Suprapubic skin (tissue), 4 donors: Measurements from ENCODE around the gene FAM200B. TPM values are rescaled to one million over a fixed set of nuclear protein-coding genes. Genes with fewer than 3 reads are reported as not detected.

Experiments used
- DNase-seq, 2 donors: peaks; one replicate each; pipeline ENCODE4 v3.0.0-alpha.2; 2019; ENCODE audit warnings: low spot score in 2 of 2
- H3K27ac ChIP-seq: fragments of 200-600 bp; sonication (generic); one replicate; pipeline ENCODE4 v1.5.1; 2019
- H3K27me3 ChIP-seq: fragments of 200-600 bp; sonication (generic); one replicate; pipeline ENCODE4 v1.5.1; 2019
- H3K36me3 ChIP-seq: fragments of 200-600 bp; sonication (generic); one replicate; pipeline ENCODE4 v1.5.1; 2019
- H3K4me1 ChIP-seq: fragments of 200-600 bp; sonication (generic); one replicate; pipeline ENCODE4 v1.5.1; 2019
- H3K4me3 ChIP-seq: fragments of 200-600 bp; sonication (generic); one replicate; pipeline ENCODE4 v1.5.1; 2019; ENCODE audit warnings: mild to moderate bottlenecking
- H3K9me3 ChIP-seq: fragments of 200-600 bp; sonication (generic); one replicate; pipeline ENCODE4 v1.5.1; 2019
- CTCF ChIP-seq, 2 donors: fragments of 200-600 bp in 1 of 2; fragments of 450-650 bp in 1 of 2; sonication (generic) in 1 of 2; IDR thresholded peaks; one replicate each; pipeline ENCODE4 v1.5.1; 2016 to 2019; ENCODE audit warnings: antibody characterized with exemption in 2 of 2, mild to moderate bottlenecking in 1 of 2, moderate library complexity in 1 of 2
- EP300 ChIP-seq: sonication (generic); formaldehyde crosslinking; IDR thresholded peaks from one replicate; pipeline ENCODE4 v1.6.1; 2017; ENCODE audit warnings: antibody characterized with exemption
- POLR2A ChIP-seq, 2 donors: fragments of 450-650 bp; IDR thresholded peaks; one replicate each; pipeline ENCODE4 v1.6.1; 2017; ENCODE audit warnings: antibody characterized with exemption in 2 of 2, mild to moderate bottlenecking in 2 of 2, moderate library complexity in 2 of 2
- POLR2AphosphoS5 ChIP-seq, 3 donors: sonication (generic); formaldehyde crosslinking; IDR thresholded peaks; one replicate each; pipeline ENCODE4 v1.6.1; 2017; ENCODE audit warnings: antibody characterized with exemption in 3 of 3
- WGBS: methylation state at CpG from one replicate; pipeline ENCODE4 v1.1.5; 2018; 5-methylcytosine and 5-hydroxymethylcytosine counted together
- total RNA-seq, 4 donors: library from RNA; depleted of rRNA; stranded (reverse); fragments of >200 nt; gene quantifications; one replicate each; pipeline ENCODE4 v1.1.0, GENCODE V29; 2016

Gene FAM200B
- total RNA-seq, 4 donors from 2014 or later, result 18.6 to 39.0 (median 27.5) TPM

DNA sequence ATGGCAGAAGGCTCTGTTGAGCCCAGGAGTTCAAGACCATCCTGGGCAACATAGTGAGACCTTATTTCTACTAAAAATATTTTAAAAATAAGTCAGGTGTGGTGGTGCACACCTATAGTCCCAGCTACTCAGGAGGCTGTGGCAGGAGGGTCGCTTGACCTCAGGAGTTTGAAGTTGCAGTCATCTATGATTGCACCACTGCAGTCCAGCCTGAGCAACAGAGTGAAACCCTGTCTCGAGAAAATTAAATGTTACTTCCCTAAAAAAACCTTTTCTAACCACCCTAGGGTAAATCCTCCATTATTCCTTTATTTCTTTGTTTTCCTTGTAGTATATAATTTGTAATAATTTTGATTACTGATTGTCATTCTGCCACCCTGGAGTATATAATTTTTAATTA is 7.9 kb downstream of the FAM200B start:
- DNase-seq, result no peak
- TF ChIP-seq CTCF (IDR thresholded peaks at IDR 0.05) (no peak), EP300 (no peak), POLR2AphosphoS5 (IDR thresholded peaks at IDR 0.05) (no peak), POLR2A (IDR thresholded peaks at IDR 0.05) (no peak)
- no peaks in the 10 kb centered on the region for H3K9me3 ChIP-seq
- 95% methylated on average over 2 of the region's 2 CpGs for WGBS
- H3K36me3 ChIP-seq, result peaks cover 14% of the 10 kb centered on the region
- H3K27ac ChIP-seq, result no peak overlapping the region
- H3K4me1 ChIP-seq, result peaks cover 17% of the 10 kb centered on the region
- no peak overlapping the region for H3K4me3 ChIP-seq
- no peaks in the 10 kb centered on the region for H3K27me3 ChIP-seq

- Histone ChIP-seq H3K27ac (no peak overlapping the region), H3K9me3 (no peaks in the 10 kb centered on the region), H3K36me3 (peaks cover 14% of the 10 kb centered on the region), H3K4me3 (no peak overlapping the region), H3K4me1 (peaks cover 11% of the 10 kb centered on the region), H3K27me3 (no peaks in the 10 kb centered on the region)
- 45% methylated on average over 7 of the region's 7 CpGs for WGBS
- DNase-seq, result no peak
- no peak for TF ChIP-seq CTCF (IDR thresholded peaks at IDR 0.05)
- no peak for TF ChIP-seq EP300
- TF ChIP-seq POLR2AphosphoS5 (IDR thresholded peaks at IDR 0.05), result no peak
- no peak for TF ChIP-seq POLR2A (IDR thresholded peaks at IDR 0.05)
Measured at GRCh38 chr4:15690020-15690809, 8.6 kb downstream of the FAM200B start.

GRCh38 chr4:15691346-15692135 is 9.9 kb downstream of the FAM200B start:
- H3K36me3 ChIP-seq, result peaks cover 6% of the 10 kb centered on the region
- TF ChIP-seq POLR2A (IDR thresholded peaks at IDR 0.05), result no peak
- no peak for TF ChIP-seq EP300
- no peak for TF ChIP-seq POLR2AphosphoS5 (IDR thresholded peaks at IDR 0.05)
- no peak for TF ChIP-seq CTCF (IDR thresholded peaks at IDR 0.05)
- no peaks in the 10 kb centered on the region for H3K27me3 ChIP-seq
- H3K4me1 ChIP-seq, result peaks cover 10% of the 10 kb centered on the region
- H3K4me3 ChIP-seq, result no peak overlapping the region
- peak overlapping the region; percentile 39 for H3K27ac ChIP-seq
- no peaks in the 10 kb centered on the region for H3K9me3 ChIP-seq
- WGBS, result 65% methylated on average over 3 of the region's 3 CpGs
- DNase-seq, result no peak

- no peak for DNase-seq
- H3K27ac ChIP-seq, result no peak overlapping the region
- H3K4me1 ChIP-seq, result peaks cover 10% of the 10 kb centered on the region
- no peaks in the 10 kb centered on the region for H3K9me3 ChIP-seq
- H3K36me3 ChIP-seq, result no peaks in the 10 kb centered on the region
- TF ChIP-seq CTCF (IDR thresholded peaks at IDR 0.05), result no peak
- TF ChIP-seq EP300, result no peak
- no peak for TF ChIP-seq POLR2A (IDR thresholded peaks at IDR 0.05)
- TF ChIP-seq POLR2AphosphoS5 (IDR thresholded peaks at IDR 0.05), result no peak
- 91% methylated on average over 2 of the region's 2 CpGs for WGBS
- H3K4me3 ChIP-seq, result no peak overlapping the region
- H3K27me3 ChIP-seq, result no peaks in the 10 kb centered on the region
Measured at GRCh38 chr4:15692602-15693001, 11.0 kb downstream of the FAM200B start.

DNA sequence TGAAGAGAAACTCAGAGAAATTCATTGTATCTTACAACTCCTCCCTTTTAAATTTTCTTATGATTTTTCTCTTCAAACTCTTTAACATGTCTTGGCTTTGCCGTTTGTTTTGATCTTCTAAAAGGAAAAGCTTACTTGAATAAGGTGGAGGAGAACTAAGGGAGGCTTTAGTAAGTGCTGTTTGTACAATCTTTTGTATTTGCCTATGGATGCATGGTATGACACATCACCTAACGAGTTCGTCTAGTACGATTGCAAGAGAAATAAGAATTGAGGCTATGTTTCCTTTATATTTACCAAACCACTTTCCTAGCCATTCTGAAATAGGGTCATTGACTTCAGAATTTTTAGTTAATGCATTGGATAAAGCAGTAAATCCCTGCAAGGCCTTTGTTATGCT is 12.8 kb downstream of the FAM200B start:
- Histone ChIP-seq H3K9me3 (no peaks in the 10 kb centered on the region), H3K27me3 (no peaks in the 10 kb centered on the region), H3K27ac (no peak overlapping the region), H3K36me3 (no peaks in the 10 kb centered on the region), H3K4me3 (no peak overlapping the region), H3K4me1 (peaks cover 10% of the 10 kb centered on the region)
- WGBS, result 85% methylated on average over 4 of the region's 4 CpGs
- DNase-seq, result no peak
- no peak for TF ChIP-seq CTCF (IDR thresholded peaks at IDR 0.05)
- TF ChIP-seq POLR2AphosphoS5 (IDR thresholded peaks at IDR 0.05), result no peak
- no peak for TF ChIP-seq POLR2A (IDR thresholded peaks at IDR 0.05)
- TF ChIP-seq EP300, result no peak
